ENCODE data around the gene CPLX1.

GRCh38 chr4:851701-852430 is 25.9 kb upstream of the CPLX1 start:
- no peak for TF ChIP-seq CTCF (conservative IDR thresholded peaks at IDR 0.05; ENCODE audit: low read length)
- no peak for TF ChIP-seq EZH2phosphoT487 (IDR thresholded peaks at IDR 0.05; ENCODE audit: borderline replicate concordance)
